ENCODE measurements around the gene FKBP2. TPM values are rescaled to one million over a fixed set of nuclear protein-coding genes. Genes with fewer than 3 reads are reported as not detected.

The FKBP2 gene
- total and polyA plus RNA-seq, 2 of the 4 experiments (the other 2 are of a cell fraction) = 36.2 to 76.4 TPM

GRCh38 chr11:64226507-64227051 is 14.3 kb upstream of the FKBP2 start:
- ChIA-PET POLR2A (ENCODE audit: unreplicated experiment) (interaction anchor here (0.5 kb wide), 1 partner anchor 74 kb away, joined by 3 read pairs; no protein-coding TSS in a partner anchor), CTCF (interaction anchor here (0.6 to 0.9 kb wide), 2 partner anchors 35 to 74 kb away, joined by 3 read pairs; no protein-coding TSS in a partner anchor)
- Histone ChIP-seq H3K4me1 (ENCODE audit: control insufficient read depth, insufficient read depth, low read length) (peaks cover 20% of the 10 kb centered on the region), H2BK20ac (ENCODE audit: low read depth, low read length) (no peak overlapping the region), H3K23ac (ENCODE audit: low read depth, low read length) (peak overlapping the region; percentile 68), H2AK5ac (ENCODE audit: low read depth, low read length) (peak overlapping the region; percentile 94), H2BK15ac (ENCODE audit: low read depth, low read length) (no peak overlapping the region), H3K9ac (ENCODE audit: low read depth, low read length) (peak overlapping the region; percentile 62), H3K4me3 (ENCODE audit: insufficient read depth, low read depth, low read length) (peak overlapping the region; percentile 95), H3K4me2 (ENCODE audit: low read depth, low read length) (peak overlapping the region; percentile 94), H4K91ac (ENCODE audit: insufficient read depth, low read depth, low read length) (peak overlapping the region; percentile 94), H2BK5ac (ENCODE audit: low read depth, low read length, poor library complexity, severe bottlenecking) (peak overlapping the region; percentile 62), H3K9me1 (ENCODE audit: insufficient read depth, low read length) (peaks cover 19% of the 10 kb centered on the region), H2AK9ac (replicated peaks; ENCODE audit: low read depth, low read length, poor library complexity) (peak overlapping the region; percentile 99), H3K56ac (ENCODE audit: extremely low read depth, insufficient read depth, low read length) (peak overlapping the region; percentile 73), H3K4ac (ENCODE audit: low read depth, low read length) (peak overlapping the region; percentile 92), H2AFZ (replicated peaks; ENCODE audit: low read length, poor library complexity) (peak overlapping the region; percentile 99), H3K14ac (replicated peaks; ENCODE audit: low read depth, low read length) (peak overlapping the region; percentile 90), H3K18ac (ENCODE audit: low read depth, low read length) (no peak overlapping the region; the same call in 1 of the 2 replicates), H3K9me3 (ENCODE audit: control insufficient read depth, insufficient read depth, low read length) (no peaks in the 10 kb centered on the region), H2BK120ac (ENCODE audit: low read depth, low read length) (peak overlapping the region; percentile 19; the same call in 1 of the 2 replicates), H3K27me3 (ENCODE audit: control insufficient read depth, insufficient read depth, low read length) (no peaks in the 10 kb centered on the region), H4K8ac (ENCODE audit: low read depth in 2 of 2, low read length in 2 of 2) (peak overlapping the region; percentile 86 to 97), H4K5ac (ENCODE audit: low read depth, low read length) (peak overlapping the region; percentile 58), H4K20me1 (ENCODE audit: insufficient read depth, low read length) (no peaks in the 10 kb centered on the region; the same call in 1 of the 2 replicates), H3K27ac (ENCODE audit: insufficient read depth, low read length) (peak overlapping the region; percentile 54), H3K79me1 (ENCODE audit: low read depth in 1 of 2, low read length in 2 of 2) (peaks cover 26 to 67% of the 10 kb centered on the region in 2 experiments), H3K36me3 (ENCODE audit: control insufficient read depth, insufficient read depth, low read length) (peaks cover 5% of the 10 kb centered on the region)
- no peak for TF ChIP-seq RCOR1 (IDR thresholded peaks at IDR 0.05; ENCODE audit: insufficient replicate concordance, low read length)
- no peak for TF ChIP-seq CEBPB (IDR thresholded peaks at IDR 0.05; ENCODE audit: low read depth, low read length)
- TF ChIP-seq MXI1 (IDR thresholded peaks at IDR 0.05; ENCODE audit: borderline replicate concordance, low read depth, low read length) = no peak
- TF ChIP-seq POLR2A (IDR thresholded peaks at IDR 0.05; ENCODE audit: low read depth, low read length) = no peak
- no peak for TF ChIP-seq MAFK (IDR thresholded peaks at IDR 0.05; ENCODE audit: low read depth, low read length)
- no peak for DNase-seq
- in situ Hi-C loops (cut with MboI; ENCODE audit: low sequenced_read_pairs) = no loop called here
- ATAC-seq (ENCODE audit: low read depth) = peak; percentile 19
- dilution Hi-C loops (cut with HindIII; ENCODE audit: low sequenced_read_pairs, unreplicated experiment) = no loop called here
- BruUV-seq (replicated peaks) = TSS peak; percentile 56
- whole genome bisulfite sequencing, 2 experiments (ENCODE audit: extremely low coverage in 2 of 2, insufficient read length in 1 of 2) = 0% methylated on average over 5 of the region's 26 CpGs; no CpG with 5 or more reads in 1 of the 2 experiments
- intact Hi-C loops (cut with micrococcal nuclease) = no loop called here
